HCT116 (cell line): ENCODE results near the gene EPS8L2. TPM values are rescaled to one million over a fixed set of nuclear protein-coding genes. Genes with fewer than 3 reads are reported as not detected.

Experiments used
- ATAC-seq: fragments of 200-7000 bp; cut with Tn5 transposase; 2 replicates; pipeline ENCODE4 v1.9.1; 2020; ENCODE audit warnings: mild to moderate bottlenecking, moderate library complexity
- BruUV-seq: library from RNA; stranded (reverse); fragments of 400-500 nt; replicated peaks from 2 replicates; lab custom pipeline; 2021; lab: Mats Ljungman, UMichigan
- CTCF ChIA-PET: fragments of 300-600 bp; sonication (Branson Sonifier 250); formaldehyde crosslinking; loops from one replicate; lab custom pipeline; 2021; ENCODE audit warnings: antibody characterized with exemption; lab: Charles Lee
- POLR2A ChIA-PET: fragments of 300-600, 350-600 bp; sonication (Branson Sonifier 250); formaldehyde crosslinking; loops from one replicate; lab custom pipeline; 2021; ENCODE audit warnings: antibody characterized with exemption; lab: Charles Lee
- RAD21 ChIA-PET, 2 experiments: fragments of 300-600 bp; sonication (Branson Sonifier 250); formaldehyde crosslinking; loops; one replicate each; lab custom pipeline; 2023; ENCODE audit warnings: low total read pairs in 2 of 2; ENCODE audit not compliant: uncharacterized antibody in 2 of 2, unreplicated experiment in 2 of 2, low non-redundant PET in 1 of 2; lab: Charles Lee
- DNase-seq: peaks from one replicate; pipeline ENCODE4 v3.0.0-alpha.2; 2010; ENCODE audit warnings: low read depth, low spot score
- H2AFZ ChIP-seq: fragments of 200-600 bp; shearing (Covaris generic), sonication (generic); 2 replicates; pipeline ENCODE4 v1.6.1; 2017; ENCODE audit warnings: low read depth, mixed run types, mixed read lengths, antibody characterized with exemption, low read length; ENCODE audit not compliant: poor library complexity, severe bottlenecking
- H3K27ac ChIP-seq: 2 replicates; pipeline ENCODE4 v1.5.1; 2012; ENCODE audit warnings: low read depth, low read length
- H3K27me3 ChIP-seq: fragments of 200-600 bp; sonication (generic); 2 replicates; pipeline ENCODE4 v1.6.1; 2016; ENCODE audit warnings: mixed run types, low read length, mixed read lengths; ENCODE audit not compliant: insufficient read depth
- H3K36me3 ChIP-seq, 2 experiments: fragments of 200-500 bp in 1 of 2; fragments of 200-600 bp in 1 of 2; sonication (Bioruptor generic) in 1 of 2; sonication (generic) in 1 of 2; 2 replicates each; pipeline versions ENCODE4 v1.5.1 to v1.6.1; 2014 to 2016; ENCODE audit warnings: low read length in 2 of 2, inconsistent platforms in 1 of 2, mixed read lengths in 1 of 2, mixed run types in 1 of 2; ENCODE audit not compliant: insufficient read depth in 2 of 2, control insufficient read depth in 1 of 2
- H3K4me1 ChIP-seq, 2 experiments: fragments of 200-600 bp in 1 of 2; sonication (generic) in 1 of 2; 2 replicates each; pipeline versions ENCODE4 v1.5.1 to v1.6.1; 2012 to 2017; ENCODE audit warnings: low read length in 2 of 2, inconsistent platforms in 1 of 2, mild to moderate bottlenecking in 1 of 2, mixed read lengths in 1 of 2, mixed run types in 1 of 2, moderate library complexity in 1 of 2; ENCODE audit not compliant: insufficient read depth in 2 of 2, control insufficient read depth in 1 of 2
- H3K4me2 ChIP-seq: fragments of 200-600 bp; sonication (generic); 2 replicates; pipeline ENCODE4 v1.6.1; 2017; ENCODE audit warnings: mixed run types, low read length, mixed read lengths
- H3K4me3 ChIP-seq, 2 experiments: fragments of 200-600 bp in 1 of 2; sonication (generic) in 1 of 2; replicated peaks in 1 of 2; 2 replicates each; pipeline ENCODE4 v1.5.1; 2011 to 2016; ENCODE audit warnings: low read length in 2 of 2, control low read depth in 1 of 2, low read depth in 1 of 2, mild to moderate bottlenecking in 1 of 2, mixed read lengths in 1 of 2, mixed run types in 1 of 2
- H3K79me2 ChIP-seq: fragments of 200-600 bp; sonication (generic); 2 replicates; pipeline ENCODE4 v1.6.1; 2017; ENCODE audit warnings: mild to moderate bottlenecking, mixed run types, low read length, moderate library complexity, mixed read lengths; ENCODE audit not compliant: insufficient read depth
- H3K9ac ChIP-seq: fragments of 200-600 bp; sonication (generic); 2 replicates; pipeline ENCODE4 v1.6.1; 2016; ENCODE audit warnings: low read length, mixed read lengths
- H3K9me2 ChIP-seq: fragments of 200-600 bp; sonication (generic), shearing (Covaris generic); 2 replicates; pipeline ENCODE4 v1.6.1; 2017; ENCODE audit warnings: mixed run types, mild to moderate bottlenecking, moderate library complexity; ENCODE audit not compliant: insufficient read depth
- H3K9me3 ChIP-seq, 2 experiments: fragments of 200-500 bp in 1 of 2; fragments of 200-600 bp in 1 of 2; sonication (Bioruptor generic) in 1 of 2; sonication (generic) in 1 of 2; 2 replicates each; pipeline ENCODE4 v1.6.1; 2014 to 2017; ENCODE audit warnings: low read length in 2 of 2, mixed read lengths in 2 of 2, inconsistent platforms in 1 of 2, low read depth in 1 of 2, mild to moderate bottlenecking in 1 of 2, mixed run types in 1 of 2, moderate library complexity in 1 of 2; ENCODE audit not compliant: control insufficient read depth in 1 of 2, insufficient read depth in 1 of 2
- H4K20me1 ChIP-seq: fragments of 200-600 bp; sonication (generic), shearing (Covaris generic); 2 replicates; pipeline ENCODE4 v1.6.1; 2017; ENCODE audit warnings: mixed run types, mild to moderate bottlenecking, moderate library complexity; ENCODE audit not compliant: insufficient read depth
- ELF1 ChIP-seq: IDR thresholded peaks from 2 replicates; pipeline ENCODE4 v1.6.1; 2012; ENCODE audit warnings: low read depth, borderline replicate concordance
- FOSL1 ChIP-seq: IDR thresholded peaks from 2 replicates; pipeline ENCODE4 v1.6.1; 2012; ENCODE audit warnings: low read depth
- intact Hi-C: fragments of 100-400 bp; cut with micrococcal nuclease; formaldehyde crosslinking; loops from 2 replicates; pipeline ENCODE4 v1.10.0; 2022
- total RNA-seq: library from RNA; stranded (reverse); gene quantifications from one replicate; pipeline ENCODE4 v1.2.1, GENCODE V29; 2021; ENCODE audit not compliant: unreplicated experiment
- TF ChIP-seq, protein P1 (sequence below), 3 experiments: fragments of 200-600 bp in 1 of 3; sonication (generic) in 1 of 3; IDR thresholded peaks in 2 of 3; conservative IDR thresholded peaks in 1 of 3; 2 replicates each; pipeline ENCODE4 v1.5.1; 2012 to 2017; ENCODE audit warnings: low read depth in 2 of 3, low read length in 2 of 3, antibody characterized with exemption in 1 of 3, borderline replicate concordance in 1 of 3, control low read depth in 1 of 3, mild to moderate bottlenecking in 1 of 3, mixed read lengths in 1 of 3, mixed run types in 1 of 3, moderate library complexity in 1 of 3; ENCODE audit not compliant: insufficient read depth in 1 of 3

Gene EPS8L2
- total RNA-seq, 1 experiment from 2014 or later: 157 TPM

GRCh38 chr11:760236-760635 is 54.2 kb downstream of the EPS8L2 start:
- Histone ChIP-seq H2AFZ (no peak overlapping the region), H3K4me2 (no peak overlapping the region), H3K36me3 (peaks cover 38 to 56% of the 10 kb centered on the region in 2 experiments), H4K20me1 (peaks cover 5% of the 10 kb centered on the region; the same call in 1 of the 2 replicates), H3K4me1 (peaks cover 20 to 38% of the 10 kb centered on the region in 2 experiments), H3K27ac (no peak overlapping the region), H3K9ac (no peak overlapping the region), H3K4me3 (no peak overlapping the region), H3K9me2 (no peaks in the 10 kb centered on the region), H3K79me2 (peaks cover 35% of the 10 kb centered on the region), H3K9me3 (no peaks in the 10 kb centered on the region), H3K27me3 (no peaks in the 10 kb centered on the region)
- ATAC-seq: no peak
- ChIA-PET CTCF (no interaction called here), POLR2A (no interaction called here), RAD21 (no interaction called here)
- DNase-seq: no peak
- no peak for TF ChIP-seq ELF1
- BruUV-seq: TSS peak; percentile 30
- intact Hi-C loops: no loop called here

GRCh38 chr11:761526-762108 is 55.6 kb downstream of the EPS8L2 start:
- intact Hi-C loops: no loop called here
- H3K9ac ChIP-seq: peak overlapping the region; percentile 82
- no peaks in the 10 kb centered on the region for H3K9me2 ChIP-seq
- H3K4me1 ChIP-seq: peaks cover 20 to 44% of the 10 kb centered on the region in 2 experiments
- peaks cover 41 to 56% of the 10 kb centered on the region in 2 experiments for H3K36me3 ChIP-seq
- peak overlapping the region; percentile 94 for H3K4me2 ChIP-seq
- BruUV-seq: no TSS peak
- peak overlapping the region; percentile 93 for H3K27ac ChIP-seq
- no peak for DNase-seq
- peaks cover 21% of the 10 kb centered on the region for H3K79me2 ChIP-seq
- TF ChIP-seq, protein P1, sequence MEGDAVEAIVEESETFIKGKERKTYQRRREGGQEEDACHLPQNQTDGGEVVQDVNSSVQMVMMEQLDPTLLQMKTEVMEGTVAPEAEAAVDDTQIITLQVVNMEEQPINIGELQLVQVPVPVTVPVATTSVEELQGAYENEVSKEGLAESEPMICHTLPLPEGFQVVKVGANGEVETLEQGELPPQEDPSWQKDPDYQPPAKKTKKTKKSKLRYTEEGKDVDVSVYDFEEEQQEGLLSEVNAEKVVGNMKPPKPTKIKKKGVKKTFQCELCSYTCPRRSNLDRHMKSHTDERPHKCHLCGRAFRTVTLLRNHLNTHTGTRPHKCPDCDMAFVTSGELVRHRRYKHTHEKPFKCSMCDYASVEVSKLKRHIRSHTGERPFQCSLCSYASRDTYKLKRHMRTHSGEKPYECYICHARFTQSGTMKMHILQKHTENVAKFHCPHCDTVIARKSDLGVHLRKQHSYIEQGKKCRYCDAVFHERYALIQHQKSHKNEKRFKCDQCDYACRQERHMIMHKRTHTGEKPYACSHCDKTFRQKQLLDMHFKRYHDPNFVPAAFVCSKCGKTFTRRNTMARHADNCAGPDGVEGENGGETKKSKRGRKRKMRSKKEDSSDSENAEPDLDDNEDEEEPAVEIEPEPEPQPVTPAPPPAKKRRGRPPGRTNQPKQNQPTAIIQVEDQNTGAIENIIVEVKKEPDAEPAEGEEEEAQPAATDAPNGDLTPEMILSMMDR (IDR thresholded peaks at IDR 0.05 in 2 of 3, conservative IDR thresholded peaks at IDR 0.05 in 1 of 3; ENCODE audit: borderline replicate concordance in 1 of 3, insufficient read depth in 1 of 3, low read depth in 2 of 3, low read length in 2 of 3): 0 out of 6 replicates have a peak, but pooled peaks of 1 of the 3 experiments have one; percentile 18
- TF ChIP-seq FOSL1: no peak
- no peaks in the 10 kb centered on the region for H3K9me3 ChIP-seq
- RAD21 ChIA-PET: no interaction called here
- ATAC-seq: no peak
- H3K27me3 ChIP-seq: no peaks in the 10 kb centered on the region
- peaks cover 5% of the 10 kb centered on the region; the same call in 1 of the 2 replicates for H4K20me1 ChIP-seq
- no peak overlapping the region for H2AFZ ChIP-seq
- CTCF ChIA-PET: interaction anchor here (1.1 to 1.9 kb wide), 3 partner anchors 13 to 204 kb away, joined by 3 to 10 read pairs (median 3); partner anchors contain the start of gene TALDO1
- POLR2A ChIA-PET: interaction anchor here (0.7 to 2.5 kb wide), 2 partner anchors 11 to 22 kb away, joined by 3 to 9 read pairs; no protein-coding TSS in a partner anchor
- H3K4me3 ChIP-seq: no peak overlapping the region
